Kidney capillary endothelial cell (primary cell): ENCODE results near the gene IGSF3.
"Not testable (repeated sequence)": the region's sequence is repeated elsewhere in the genome, so short reads cannot be mapped to it uniquely, and the experiment has no call there.

Experiments used
- DNase-seq: peaks from one replicate; pipeline ENCODE4 v3.0.0-alpha.2; 2018; ENCODE audit warnings: low spot score

IGSF3 gene

GRCh38 chr1:116661633-116662032 is 5.9 kb downstream of the IGSF3 start:
- DNase-seq, result no peak

GRCh38 chr1:116658645-116659044 is 8.9 kb downstream of the IGSF3 start:
- DNase-seq, result not testable (repeated sequence)

GRCh38 chr1:116657836-116658235 is 9.7 kb downstream of the IGSF3 start:
- DNase-seq, result not testable (repeated sequence)

GRCh38 chr1:116654351-116654750 is 13.2 kb downstream of the IGSF3 start:
- no peak for DNase-seq

- DNase-seq, result not testable (repeated sequence)
Observed at GRCh38 chr1:116652598-116652997, 14.9 kb downstream of the IGSF3 start.

GRCh38 chr1:116650781-116651180 is 16.8 kb downstream of the IGSF3 start:
- not testable (repeated sequence) for DNase-seq

GRCh38 chr1:116649041-116649440 is 18.5 kb downstream of the IGSF3 start:
- DNase-seq, result not testable (repeated sequence)

GRCh38 chr1:116648325-116648724 is 19.2 kb downstream of the IGSF3 start:
- not testable (repeated sequence) for DNase-seq

GRCh38 chr1:116647186-116647585 is 20.3 kb downstream of the IGSF3 start:
- not testable (repeated sequence) for DNase-seq

GRCh38 chr1:116646673-116647170 is 20.8 kb downstream of the IGSF3 start:
- not testable (repeated sequence) for DNase-seq

- DNase-seq, result not testable (repeated sequence)
Observed at GRCh38 chr1:116645802-116646672, 21.5 kb downstream of the IGSF3 start.

GRCh38 chr1:116644993-116645392 is 22.5 kb downstream of the IGSF3 start:
- not testable (repeated sequence) for DNase-seq

GRCh38 chr1:116644096-116644495 is 23.4 kb downstream of the IGSF3 start:
- not testable (repeated sequence) for DNase-seq

GRCh38 chr1:116643281-116643751 is 24.2 kb downstream of the IGSF3 start:
- DNase-seq, result not testable (repeated sequence)

GRCh38 chr1:116642311-116643280 is 24.9 kb downstream of the IGSF3 start:
- not testable (repeated sequence) for DNase-seq

- DNase-seq, result not testable (repeated sequence)
Observed at GRCh38 chr1:116637583-116637982, 29.9 kb downstream of the IGSF3 start.

GRCh38 chr1:116636584-116636983 is 30.9 kb downstream of the IGSF3 start:
- not testable (repeated sequence) for DNase-seq

- not testable (repeated sequence) for DNase-seq
Observed at GRCh38 chr1:116634386-116634785, 33.1 kb downstream of the IGSF3 start.

GRCh38 chr1:116631996-116632925 is 35.3 kb downstream of the IGSF3 start:
- DNase-seq, result not testable (repeated sequence)

- not testable (repeated sequence) for DNase-seq
Observed at GRCh38 chr1:116631554-116631953, 36.0 kb downstream of the IGSF3 start.

GRCh38 chr1:116630057-116630456 is 37.5 kb downstream of the IGSF3 start:
- DNase-seq, result not testable (repeated sequence)
